Neutrophil (primary cell): ENCODE results near the gene ITPRIP.

Experiments used
- H3K27ac ChIP-seq: fragments of 200-600 bp; sonication (generic); 2 replicates; pipeline ENCODE4 v1.5.1; 2016; ENCODE audit warnings: mild to moderate bottlenecking, moderate library complexity
- H3K27me3 ChIP-seq: fragments of 200-600 bp; sonication (generic); 2 replicates; pipeline ENCODE4 v1.6.0; 2016; ENCODE audit warnings: mild to moderate bottlenecking
- H3K36me3 ChIP-seq: fragments of 200-600 bp; sonication (generic); 2 replicates; pipeline ENCODE4 v1.5.1; 2017
- H3K4me1 ChIP-seq, 2 experiments: fragments of 200-600 bp in 1 of 2; sonication (generic) in 1 of 2; 1 replicate in 1 of 2; 2 replicates in 1 of 2; pipeline versions ENCODE4 v1.5.1 to v1.6.1; 2013 to 2016; ENCODE audit warnings: low read depth in 1 of 2, low read length in 1 of 2, mild to moderate bottlenecking in 1 of 2, moderate library complexity in 1 of 2; ENCODE audit not compliant: control insufficient read depth in 1 of 2, insufficient read depth in 1 of 2
- H3K4me3 ChIP-seq, 2 experiments: fragments of 200-600 bp in 1 of 2; sonication (generic) in 1 of 2; 1 replicate in 1 of 2; 2 replicates in 1 of 2; pipeline ENCODE4 v1.5.1; 2013 to 2016; ENCODE audit warnings: low read depth in 1 of 2, low read length in 1 of 2, mild to moderate bottlenecking in 1 of 2, moderate library complexity in 1 of 2
- H3K9me3 ChIP-seq: fragments of 200-600 bp; sonication (generic); 2 replicates; pipeline ENCODE4 v1.5.1; 2016
- CTCF ChIP-seq: fragments of 200-600 bp; sonication (generic); IDR thresholded peaks from 2 replicates; pipeline ENCODE4 v1.5.1; 2016; ENCODE audit warnings: antibody characterized with exemption

The ITPRIP gene

GRCh38 chr10:104334965-104335650, 3.2 kb downstream of the ITPRIP start:
- Histone ChIP-seq H3K4me1 (peaks cover 80 to 82% of the 10 kb centered on the region in 2 experiments), H3K4me3 (peak overlapping the region; percentile 88 to 93), H3K27ac (peak overlapping the region; percentile 99), H3K9me3 (no peaks in the 10 kb centered on the region), H3K27me3 (no peaks in the 10 kb centered on the region), H3K36me3 (peaks cover 46% of the 10 kb centered on the region)
- no peak for TF ChIP-seq CTCF

GRCh38 chr10:104334561-104334960, 3.7 kb downstream of the ITPRIP start:
- Histone ChIP-seq H3K27ac (peak overlapping the region; percentile 99), H3K36me3 (peaks cover 46% of the 10 kb centered on the region), H3K9me3 (no peaks in the 10 kb centered on the region), H3K4me3 (peak overlapping the region; percentile 88 to 93), H3K27me3 (no peaks in the 10 kb centered on the region), H3K4me1 (peaks cover 80 to 82% of the 10 kb centered on the region in 2 experiments)
- TF ChIP-seq CTCF: no peak

GRCh38 chr10:104333728-104334373, 4.4 kb downstream of the ITPRIP start:
- peaks cover 81 to 82% of the 10 kb centered on the region in 2 experiments for H3K4me1 ChIP-seq
- peaks cover 46% of the 10 kb centered on the region for H3K36me3 ChIP-seq
- peak overlapping the region; percentile 88 to 93 for H3K4me3 ChIP-seq
- H3K9me3 ChIP-seq: no peaks in the 10 kb centered on the region
- H3K27ac ChIP-seq: peak overlapping the region; percentile 99
- H3K27me3 ChIP-seq: no peaks in the 10 kb centered on the region
- no peak for TF ChIP-seq CTCF

- no peaks in the 10 kb centered on the region for H3K9me3 ChIP-seq
- peaks cover 88 to 89% of the 10 kb centered on the region in 2 experiments for H3K4me1 ChIP-seq
- H3K27me3 ChIP-seq: no peaks in the 10 kb centered on the region
- H3K36me3 ChIP-seq: peaks cover 46% of the 10 kb centered on the region
- TF ChIP-seq CTCF: no peak
- peak overlapping the region; percentile 15 to 88 for H3K4me3 ChIP-seq
- H3K27ac ChIP-seq: peak overlapping the region; percentile 99
Measured at GRCh38 chr10:104333032-104333727, 5.1 kb downstream of the ITPRIP start.

- peaks cover 51% of the 10 kb centered on the region for H3K36me3 ChIP-seq
- no peak for TF ChIP-seq CTCF
- H3K4me3 ChIP-seq: peak overlapping the region in 1 of 2 experiments; percentile 88
- H3K27me3 ChIP-seq: no peaks in the 10 kb centered on the region
- peaks cover 91 to 97% of the 10 kb centered on the region in 2 experiments for H3K4me1 ChIP-seq
- H3K27ac ChIP-seq: peak overlapping the region; percentile 99
- no peaks in the 10 kb centered on the region for H3K9me3 ChIP-seq
Measured at GRCh38 chr10:104332243-104333031, 5.8 kb downstream of the ITPRIP start.
